ENCODE results near the gene REV3L.
"Not testable (repeated sequence)": the region's sequence is repeated elsewhere in the genome, so short reads cannot be mapped to it uniquely, and the experiment has no call there.

The REV3L gene

DNA sequence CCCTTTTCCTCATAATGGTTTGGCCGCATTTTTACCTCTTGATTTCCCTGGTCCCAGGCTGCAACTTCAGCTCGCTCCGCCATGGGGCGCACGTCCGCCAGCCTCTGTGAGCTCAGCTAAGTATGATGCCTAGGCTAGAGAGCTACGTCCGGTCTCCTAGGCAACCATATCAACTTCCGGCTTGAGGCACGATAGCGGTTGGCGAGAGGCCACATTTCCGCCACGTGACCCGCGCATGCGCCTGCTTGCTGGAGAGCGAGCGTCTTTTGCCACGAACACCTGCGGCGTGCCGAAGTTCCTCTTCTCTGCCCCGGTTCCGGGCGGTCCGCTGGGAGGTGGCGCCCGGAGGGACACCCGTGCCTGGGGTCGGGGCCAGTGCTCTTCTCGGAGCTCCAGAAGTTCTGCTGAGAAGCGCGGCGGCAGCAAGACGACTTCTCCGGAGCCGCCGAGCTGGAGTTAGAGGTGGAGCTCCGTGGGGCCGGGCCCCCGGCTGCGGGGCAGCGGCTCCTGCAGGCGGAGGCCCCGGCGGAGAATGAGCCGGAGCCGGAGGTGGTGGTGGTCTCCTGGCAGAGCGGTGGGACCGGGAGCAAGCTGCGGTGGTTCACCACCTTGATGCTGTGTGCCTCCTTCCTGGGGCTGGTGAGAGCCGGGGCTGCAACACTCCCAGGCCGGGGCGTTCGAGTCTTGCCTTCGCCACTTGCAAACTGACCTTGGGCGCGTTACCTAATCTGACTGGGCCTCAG is 223.8 kb downstream of the REV3L start:
- peak; percentile 98 for DNase-seq (ENCODE audit: low spot score)

DNA sequence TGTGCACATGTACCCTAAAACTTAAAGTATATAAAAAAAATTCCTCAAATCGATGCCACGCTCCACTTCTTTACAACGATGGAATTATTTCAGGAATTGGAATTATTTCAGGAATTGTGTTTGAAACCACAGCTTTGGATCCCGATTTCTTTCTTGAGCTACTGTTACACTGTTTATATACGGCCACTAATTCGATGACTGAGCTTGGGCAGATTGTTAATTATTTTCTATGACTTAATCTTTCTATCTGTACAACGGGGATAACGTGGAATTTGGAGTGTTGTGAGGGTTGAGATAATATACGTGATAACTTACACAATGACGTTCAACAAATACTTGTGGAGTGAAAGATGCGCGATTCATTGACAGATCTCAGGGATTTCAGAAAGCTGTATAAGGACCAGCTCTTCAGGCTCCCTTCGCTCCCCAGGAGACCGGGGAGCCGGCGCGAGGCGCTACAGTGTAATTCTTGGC is 224.4 kb downstream of the REV3L start:
- DNase-seq (ENCODE audit: low spot score): no peak

DNA sequence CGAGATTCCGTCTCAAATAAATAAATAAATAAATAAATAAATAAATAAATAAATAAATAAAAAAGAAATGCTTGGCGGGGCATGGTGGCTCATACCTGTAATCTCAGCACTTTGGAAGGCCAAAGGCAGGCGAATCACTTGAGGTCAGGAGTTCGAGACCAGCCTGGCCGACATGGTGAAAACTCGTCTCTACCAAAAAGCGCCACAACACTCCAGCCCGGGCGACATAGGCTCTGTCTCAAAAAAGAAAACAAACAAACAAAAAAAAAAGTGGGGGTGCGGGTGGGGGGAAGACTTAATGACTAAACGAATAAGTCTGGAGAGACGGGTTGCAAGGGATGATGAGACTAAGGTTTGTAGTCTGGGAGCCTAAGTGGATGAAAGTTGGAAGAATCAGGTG is 225.0 kb downstream of the REV3L start:
- no peak for DNase-seq (ENCODE audit: low spot score)

DNA sequence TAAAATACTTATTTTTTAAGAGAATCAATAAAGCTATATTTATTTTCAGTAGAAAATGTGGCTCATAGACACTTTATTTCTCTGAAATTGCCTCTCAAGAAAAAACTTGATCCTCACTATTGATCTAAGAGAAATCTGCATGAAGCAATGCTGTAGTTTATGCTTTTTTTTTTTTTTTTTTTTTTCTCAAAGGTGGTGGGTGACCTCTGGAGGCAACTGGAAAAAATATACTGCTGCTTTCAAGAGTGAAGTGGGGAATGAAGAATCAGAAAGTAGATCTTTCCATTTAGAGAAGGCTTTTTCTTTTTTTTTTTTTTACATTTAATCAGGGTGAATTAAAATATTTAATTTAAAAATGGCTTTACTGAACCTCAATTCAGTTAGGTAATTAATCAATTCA is 226.4 kb downstream of the REV3L start:
- no peak for DNase-seq (ENCODE audit: low spot score)

DNA sequence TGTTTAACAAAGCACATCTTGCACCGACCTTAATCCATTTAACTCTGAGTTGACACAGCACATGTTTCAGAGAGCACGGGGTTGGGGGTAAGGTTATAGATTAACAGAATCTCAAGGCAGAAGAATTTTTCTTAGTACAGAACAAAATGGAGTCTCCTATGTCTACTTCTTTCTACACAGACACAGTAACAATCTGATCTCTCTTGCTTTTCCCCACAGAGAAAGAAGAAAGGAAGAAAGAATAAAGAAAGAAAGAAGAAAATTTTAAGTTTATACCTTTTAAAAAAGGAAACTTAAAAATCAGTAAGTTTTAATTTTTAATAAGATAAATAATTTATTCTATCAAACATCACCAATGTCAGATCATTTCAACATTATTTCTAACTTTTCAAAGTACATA is 227.2 kb downstream of the REV3L start:
- not testable (repeated sequence) for DNase-seq (ENCODE audit: low spot score)

DNA sequence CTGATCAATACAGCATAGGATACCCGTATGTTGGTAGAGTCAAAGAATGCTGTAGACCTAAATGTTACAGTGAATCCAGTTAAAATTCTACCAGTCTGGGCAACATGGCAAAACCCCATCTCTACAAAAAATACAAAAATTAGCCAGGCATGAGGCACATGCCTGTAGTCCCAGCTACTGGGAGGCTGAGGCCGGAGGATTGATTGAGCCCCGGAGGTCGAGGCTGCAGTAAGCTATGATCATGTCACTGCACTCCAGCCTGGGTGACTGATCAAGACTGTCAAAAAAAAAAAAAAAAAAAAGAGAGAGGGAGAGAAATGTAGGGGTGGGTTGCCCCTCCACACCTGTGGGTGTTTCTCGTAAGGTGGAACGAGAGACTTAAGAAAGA is 228.2 kb downstream of the REV3L start:
- no peak for DNase-seq (ENCODE audit: low spot score)

DNA sequence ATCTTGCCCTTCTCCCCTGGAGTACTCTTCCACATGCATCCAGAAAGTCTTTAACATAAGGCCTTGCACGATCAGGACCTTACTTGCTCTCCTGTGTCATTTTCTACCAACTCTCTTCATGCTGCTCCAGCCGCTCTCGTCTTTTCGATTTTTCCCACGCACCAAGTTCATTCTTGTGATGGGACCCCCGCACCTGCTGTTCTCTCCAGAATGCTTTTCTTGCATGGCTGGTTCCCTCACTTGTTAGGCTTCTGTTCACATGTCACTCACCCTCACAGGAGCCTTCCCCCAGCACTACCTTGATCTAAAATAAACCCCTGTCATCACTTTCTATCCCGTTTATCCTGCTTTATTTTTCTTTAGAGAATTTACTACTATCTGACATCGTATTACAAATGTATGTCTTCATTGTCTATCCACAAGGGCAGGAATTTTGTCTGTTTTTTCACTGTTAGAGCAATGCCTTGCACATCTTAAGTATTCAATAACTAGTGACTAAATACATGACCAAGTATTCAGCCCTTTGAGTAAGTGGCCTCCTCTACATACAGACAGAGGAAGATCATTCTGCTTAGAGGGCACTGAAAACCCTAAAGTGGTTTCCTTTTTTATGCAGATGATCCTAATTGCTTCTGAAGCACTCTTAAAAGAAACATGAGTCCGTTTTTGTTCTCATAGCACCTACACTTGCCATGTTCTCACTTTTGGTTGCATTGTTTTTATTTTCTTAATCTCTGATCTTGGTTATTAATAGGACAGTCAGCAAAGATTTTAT is 228.8 kb downstream of the REV3L start:
- DNase-seq (ENCODE audit: low spot score): no peak

DNA sequence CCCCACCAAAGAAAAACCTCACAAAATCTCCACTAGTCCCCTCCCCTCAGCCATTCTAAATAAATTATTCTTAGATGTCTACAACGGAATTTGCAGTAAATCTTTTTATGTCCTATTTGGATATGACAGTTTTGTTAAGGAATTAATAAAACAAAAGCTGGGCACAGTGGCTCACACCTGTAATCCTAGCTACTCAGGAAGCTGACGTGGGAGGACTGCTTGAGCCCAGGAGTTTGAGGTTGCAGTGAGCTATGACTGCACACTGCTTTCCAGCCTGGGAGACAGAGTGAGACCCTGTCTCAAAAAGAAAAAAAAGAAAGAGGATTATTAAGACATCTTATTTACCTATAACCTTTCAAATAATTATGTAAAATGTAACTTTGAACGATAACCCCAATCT is 230.3 kb downstream of the REV3L start:
- no peak for DNase-seq (ENCODE audit: low spot score)

DNA sequence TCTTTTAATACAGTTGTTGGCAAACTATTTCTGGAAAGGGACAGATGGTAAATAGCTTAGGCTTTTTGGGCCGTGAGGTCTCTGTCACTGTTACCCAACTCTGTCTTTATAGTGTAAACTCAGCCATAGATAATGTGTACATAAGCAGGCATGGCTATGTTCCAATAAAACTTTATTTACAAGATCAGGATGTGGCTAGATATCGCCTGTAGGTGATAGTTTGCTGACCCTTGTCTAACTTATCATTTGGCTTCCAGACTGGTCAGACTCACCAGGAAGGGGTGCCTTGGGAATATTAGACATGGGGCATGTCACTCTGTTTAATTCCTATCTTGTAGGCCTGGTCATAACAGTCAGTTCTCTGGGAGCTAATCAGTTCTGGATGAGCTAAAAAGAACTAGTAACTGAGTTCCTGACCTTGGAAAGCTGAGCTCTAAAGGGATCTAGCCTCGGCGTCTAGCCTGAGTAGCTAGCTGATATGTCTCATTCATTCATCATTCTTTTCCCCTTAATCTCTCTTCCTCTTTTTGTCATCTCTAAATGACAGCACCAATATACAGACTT is 232.1 kb downstream of the REV3L start:
- no peak for DNase-seq (ENCODE audit: low spot score)
